ENCODE results near the gene CDKN2AIPNL. TPM values are rescaled to one million over a fixed set of nuclear protein-coding genes. Genes with fewer than 3 reads are reported as not detected.

CDKN2AIPNL gene
- total RNA-seq, 1 donor from 2014 or later: 41.3 TPM

DNA sequence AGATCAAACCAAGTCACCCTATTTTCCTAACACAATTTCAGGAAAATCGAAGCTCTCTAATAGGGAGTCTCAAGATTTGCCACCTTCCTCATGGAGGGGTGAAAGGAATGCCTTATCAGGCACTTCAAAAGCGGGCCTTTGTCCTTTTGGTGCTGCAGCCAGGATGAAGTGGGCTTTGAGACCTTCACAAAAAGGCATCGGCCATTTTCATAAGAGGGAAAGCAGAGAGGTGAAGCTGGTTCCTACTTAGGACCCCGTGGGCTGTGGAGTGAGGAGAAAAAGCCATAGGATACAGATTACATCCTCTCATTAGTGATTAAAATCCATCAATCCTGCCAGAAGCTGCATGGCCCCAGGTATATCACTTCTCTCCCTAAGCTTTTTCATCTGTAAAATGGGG lies 859 bp downstream of the CDKN2AIPNL start:
- Mint-ChIP-seq H3K4me3 (ENCODE audit: unreplicated experiment) (peak overlapping the region; percentile 98), H3K4me1 (ENCODE audit: low read depth, unreplicated experiment) (no peaks in the 10 kb centered on the region), H3K27me3 (ENCODE audit: unreplicated experiment) (peaks cover 3% of the 10 kb centered on the region), H3K36me3 (ENCODE audit: unreplicated experiment) (no peaks in the 10 kb centered on the region), H3K27ac (ENCODE audit: unreplicated experiment) (peak overlapping the region; percentile 96), H3K9me3 (ENCODE audit: unreplicated experiment) (no peaks in the 10 kb centered on the region)
- TF ChIP-seq, protein P1, sequence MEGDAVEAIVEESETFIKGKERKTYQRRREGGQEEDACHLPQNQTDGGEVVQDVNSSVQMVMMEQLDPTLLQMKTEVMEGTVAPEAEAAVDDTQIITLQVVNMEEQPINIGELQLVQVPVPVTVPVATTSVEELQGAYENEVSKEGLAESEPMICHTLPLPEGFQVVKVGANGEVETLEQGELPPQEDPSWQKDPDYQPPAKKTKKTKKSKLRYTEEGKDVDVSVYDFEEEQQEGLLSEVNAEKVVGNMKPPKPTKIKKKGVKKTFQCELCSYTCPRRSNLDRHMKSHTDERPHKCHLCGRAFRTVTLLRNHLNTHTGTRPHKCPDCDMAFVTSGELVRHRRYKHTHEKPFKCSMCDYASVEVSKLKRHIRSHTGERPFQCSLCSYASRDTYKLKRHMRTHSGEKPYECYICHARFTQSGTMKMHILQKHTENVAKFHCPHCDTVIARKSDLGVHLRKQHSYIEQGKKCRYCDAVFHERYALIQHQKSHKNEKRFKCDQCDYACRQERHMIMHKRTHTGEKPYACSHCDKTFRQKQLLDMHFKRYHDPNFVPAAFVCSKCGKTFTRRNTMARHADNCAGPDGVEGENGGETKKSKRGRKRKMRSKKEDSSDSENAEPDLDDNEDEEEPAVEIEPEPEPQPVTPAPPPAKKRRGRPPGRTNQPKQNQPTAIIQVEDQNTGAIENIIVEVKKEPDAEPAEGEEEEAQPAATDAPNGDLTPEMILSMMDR (IDR thresholded peaks at IDR 0.05; ENCODE audit: partially characterized antibody, unreplicated experiment): no peak
- DNase-seq: no peak

DNA sequence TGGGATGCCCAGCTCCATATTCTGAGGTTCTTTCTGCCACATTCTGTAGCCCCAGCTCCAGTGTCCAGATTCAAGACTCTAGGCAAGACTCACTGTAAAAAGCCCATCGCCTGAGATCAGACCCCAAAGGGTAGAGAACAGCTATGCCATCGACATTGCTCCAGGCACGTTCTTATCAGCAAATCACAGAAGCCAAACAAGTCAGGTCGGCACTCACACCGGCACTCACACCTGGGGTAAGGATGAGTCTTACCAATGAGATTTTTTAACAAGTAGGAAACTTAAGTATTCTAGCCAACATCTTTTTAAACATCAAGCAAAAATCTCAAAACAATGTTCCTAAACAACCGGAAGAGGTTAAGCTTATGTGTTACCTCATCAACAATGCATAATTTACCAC lies 2.4 kb downstream of the CDKN2AIPNL start:
- Mint-ChIP-seq H3K27me3 (ENCODE audit: unreplicated experiment) (peaks cover 3% of the 10 kb centered on the region), H3K4me3 (ENCODE audit: unreplicated experiment) (no peak overlapping the region), H3K4me1 (ENCODE audit: low read depth, unreplicated experiment) (no peaks in the 10 kb centered on the region), H3K27ac (ENCODE audit: unreplicated experiment) (no peak overlapping the region), H3K36me3 (ENCODE audit: unreplicated experiment) (no peaks in the 10 kb centered on the region), H3K9me3 (ENCODE audit: unreplicated experiment) (no peaks in the 10 kb centered on the region)
- no peak for DNase-seq
- TF ChIP-seq, protein P1 (IDR thresholded peaks at IDR 0.05; ENCODE audit: partially characterized antibody, unreplicated experiment): no peak

DNA sequence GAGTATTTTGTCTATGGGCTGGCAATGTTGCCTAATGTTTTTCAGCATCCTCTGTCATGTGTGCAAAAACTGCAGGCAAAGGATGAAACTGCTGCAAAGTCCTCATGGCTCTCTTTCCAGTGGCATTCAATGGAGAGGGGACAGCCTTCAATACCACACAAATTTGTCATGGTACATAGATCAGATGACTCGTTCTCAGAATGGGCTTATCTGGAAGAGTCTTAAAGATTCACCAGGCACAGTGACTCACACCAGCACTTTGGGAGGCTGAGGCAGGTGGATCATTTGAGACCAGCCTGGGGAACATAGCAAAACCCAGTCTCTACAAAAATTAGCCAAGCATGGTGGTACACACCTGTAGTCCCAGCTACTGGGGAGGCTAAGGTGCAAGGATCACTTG lies 5.3 kb downstream of the CDKN2AIPNL start:
- TF ChIP-seq, protein P1 (IDR thresholded peaks at IDR 0.05; ENCODE audit: partially characterized antibody, unreplicated experiment): no peak
- no peak for DNase-seq
- Mint-ChIP-seq H3K4me3 (ENCODE audit: unreplicated experiment) (no peak overlapping the region), H3K27me3 (ENCODE audit: unreplicated experiment) (peaks cover 1% of the 10 kb centered on the region), H3K27ac (ENCODE audit: unreplicated experiment) (no peak overlapping the region), H3K4me1 (ENCODE audit: low read depth, unreplicated experiment) (no peaks in the 10 kb centered on the region), H3K9me3 (ENCODE audit: unreplicated experiment) (no peaks in the 10 kb centered on the region), H3K36me3 (ENCODE audit: unreplicated experiment) (no peaks in the 10 kb centered on the region)

DNA sequence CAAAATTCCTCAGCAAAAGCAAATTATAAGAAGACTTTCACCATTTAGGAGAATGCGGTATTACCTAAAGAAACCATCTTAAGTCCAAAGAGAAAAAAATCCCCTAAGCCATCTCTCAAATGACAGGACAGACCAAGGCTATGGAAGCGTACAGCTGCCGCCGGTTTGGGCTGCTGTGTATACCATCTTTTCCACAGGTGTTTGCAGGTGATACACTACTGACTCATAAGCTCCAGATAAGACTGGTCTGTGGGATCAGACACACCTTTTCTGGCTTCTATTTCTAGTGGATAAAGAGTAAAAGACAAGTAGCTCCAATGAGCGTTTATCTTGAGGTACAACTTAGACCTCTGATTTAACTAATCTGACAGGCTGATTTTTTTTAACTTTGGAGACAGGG lies 7.7 kb downstream of the CDKN2AIPNL start:
- H3K27me3 Mint-ChIP-seq (ENCODE audit: unreplicated experiment): no peaks in the 10 kb centered on the region
- H3K27ac Mint-ChIP-seq (ENCODE audit: unreplicated experiment): no peak overlapping the region
- no peaks in the 10 kb centered on the region for H3K36me3 Mint-ChIP-seq (ENCODE audit: unreplicated experiment)
- no peak for DNase-seq
- no peaks in the 10 kb centered on the region for H3K9me3 Mint-ChIP-seq (ENCODE audit: unreplicated experiment)
- no peaks in the 10 kb centered on the region for H3K4me1 Mint-ChIP-seq (ENCODE audit: low read depth, unreplicated experiment)
- TF ChIP-seq, protein P1 (IDR thresholded peaks at IDR 0.05; ENCODE audit: partially characterized antibody, unreplicated experiment): no peak
- H3K4me3 Mint-ChIP-seq (ENCODE audit: unreplicated experiment): no peak overlapping the region

DNA sequence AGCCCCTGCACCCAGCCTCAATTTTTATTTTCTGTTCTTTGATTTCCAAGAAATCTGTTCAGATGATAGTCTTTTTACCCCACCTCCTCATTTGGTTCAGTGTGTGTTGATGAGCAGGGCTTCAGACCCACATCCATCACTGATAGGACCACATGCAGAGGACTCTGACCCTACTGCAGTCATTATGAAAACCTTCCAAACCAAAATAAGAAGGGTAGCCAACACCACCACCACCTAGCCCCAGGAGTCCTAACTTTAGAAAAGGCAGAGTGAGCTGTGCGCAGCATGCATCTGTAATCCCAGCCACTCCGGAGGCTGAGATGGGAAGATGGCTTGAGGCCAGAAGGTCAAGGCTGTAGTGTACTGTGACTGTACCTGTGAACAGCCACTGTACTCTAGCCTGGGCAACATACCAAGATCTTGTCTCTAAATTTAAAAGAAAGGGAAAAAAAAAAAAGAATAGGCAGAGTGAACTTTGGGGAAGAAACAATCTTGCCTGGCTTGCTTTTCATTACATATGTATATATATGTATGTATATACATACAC lies 13.0 kb downstream of the CDKN2AIPNL start:
- no peaks in the 10 kb centered on the region for H3K9me3 Mint-ChIP-seq (ENCODE audit: unreplicated experiment)
- no peaks in the 10 kb centered on the region for H3K27me3 Mint-ChIP-seq (ENCODE audit: unreplicated experiment)
- no peak overlapping the region for H3K4me3 Mint-ChIP-seq (ENCODE audit: unreplicated experiment)
- TF ChIP-seq, protein P1 (IDR thresholded peaks at IDR 0.05; ENCODE audit: partially characterized antibody, unreplicated experiment): no peak
- no peak for DNase-seq
- H3K4me1 Mint-ChIP-seq (ENCODE audit: low read depth, unreplicated experiment): no peaks in the 10 kb centered on the region
- H3K36me3 Mint-ChIP-seq (ENCODE audit: unreplicated experiment): no peaks in the 10 kb centered on the region
- no peak overlapping the region for H3K27ac Mint-ChIP-seq (ENCODE audit: unreplicated experiment)
